K562 (cell line): ENCODE measurements around the gene CTSZ. TPM values are rescaled to one million over a fixed set of nuclear protein-coding genes. Genes with fewer than 3 reads are reported as not detected.

Experiments
- BMI1 ChIP-seq: fragments of 150-350 bp; IDR thresholded peaks from 2 replicates; pipeline ENCODE4 v1.6.1; 2014; ENCODE audit warnings: low read length
- BRD4 ChIP-seq: fragments of 200-600 bp; sonication (generic); IDR thresholded peaks from 2 replicates; pipeline ENCODE4 v1.6.1; 2017; ENCODE audit warnings: inconsistent platforms
- L3MBTL2 ChIP-seq: fragments of 450-650 bp; IDR thresholded peaks from 2 replicates; pipeline ENCODE4 v1.6.1; 2016; ENCODE audit warnings: mild to moderate bottlenecking, moderate library complexity
- MTA3 ChIP-seq: fragments of 450-650 bp; formaldehyde crosslinking; IDR thresholded peaks from 2 replicates; pipeline ENCODE4 v1.6.1; 2017; ENCODE audit warnings: mild to moderate bottlenecking, borderline replicate concordance
- NR1H2 ChIP-seq: sonication (generic); formaldehyde crosslinking; IDR thresholded peaks from 2 replicates; pipeline ENCODE4 v1.4.0; 2020; ENCODE audit warnings: mild to moderate bottlenecking, missing genetic modification reagents
- POLR3A ChIP-seq: IDR thresholded peaks from 2 replicates; pipeline ENCODE4 v1.6.1; 2011; ENCODE audit warnings: borderline replicate concordance, mild to moderate bottlenecking, moderate library complexity; ENCODE audit not compliant: insufficient read length, insufficient read depth; ENCODE audit errors: extremely low read depth
- POU5F1 ChIP-seq: fragments of 150-350 bp; IDR thresholded peaks from 2 replicates; pipeline ENCODE4 v1.6.1; 2014; ENCODE audit warnings: borderline replicate concordance, low read length, low read depth, mild to moderate bottlenecking; ENCODE audit not compliant: partially characterized antibody
- RBFOX2 ChIP-seq: fragments of 200-400 bp; formaldehyde crosslinking; IDR thresholded peaks from 2 replicates; pipeline ENCODE4 v1.6.1; 2017; ENCODE audit warnings: low read depth, mild to moderate bottlenecking, low read length, moderate library complexity
- SMAD1 ChIP-seq: fragments of 150-350 bp; IDR thresholded peaks from 2 replicates; pipeline ENCODE4 v1.6.1; 2014; ENCODE audit warnings: low read length, low read depth; ENCODE audit not compliant: partially characterized antibody
- SMAD3 ChIP-seq: fragments of 450-650 bp; formaldehyde crosslinking; conservative IDR thresholded peaks from 2 replicates; pipeline ENCODE4 v1.4.0; 2020; ENCODE audit warnings: mild to moderate bottlenecking
- SMARCC2 ChIP-seq: fragments of 450-650 bp; IDR thresholded peaks from 2 replicates; pipeline ENCODE4 v1.6.1; 2017; ENCODE audit warnings: antibody characterized with exemption, moderate library complexity, mild to moderate bottlenecking, low read depth
- TRIM24 ChIP-seq, 2 experiments: fragments of 450-650 bp; IDR thresholded peaks; 2 replicates each; pipeline ENCODE4 v1.6.1; 2016
- ZBED1 ChIP-seq: IDR thresholded peaks from 2 replicates; pipeline ENCODE4 v1.6.1; 2014
- ZFP1 ChIP-seq: fragments of 450-650 bp; formaldehyde crosslinking; IDR thresholded peaks from 2 replicates; pipeline ENCODE4 v1.4.0; 2020; ENCODE audit warnings: mild to moderate bottlenecking, mixed read lengths
- ZNF217 ChIP-seq: sonication (generic); formaldehyde crosslinking; IDR thresholded peaks from 2 replicates; pipeline ENCODE4 v1.8.0; 2022; ENCODE audit warnings: mild to moderate bottlenecking, missing genetic modification reagents
- polyA plus RNA-seq, 8 experiments: library from polyadenylated mRNA; depleted of rRNA in 4 of 8; stranded (reverse) in 5 of 8; unstranded in 3 of 8; fragments of >200 nt; fragmentation: Nextera tagmentation in 2 of 8; fragmentation: Illumina TruSeq in 1 of 8; extraction: Ambion mirVana in 2 of 8; extraction: Trizol in 1 of 8; gene quantifications; 2 replicates each; pipeline versions ENCODE4 v1.2.1 to v1.2.3, GENCODE V29; 2011 to 2014; ENCODE audit warnings: inconsistent platforms in 1 of 8, missing spikeins in 1 of 8
- total RNA-seq, 7 experiments: library from RNA; depleted of rRNA in 6 of 7; stranded (reverse); fragments of >200 nt in 6 of 7; fragmentation: Illumina TruSeq in 2 of 7; extraction: Trizol in 2 of 7; gene quantifications; 2 replicates each; pipeline versions ENCODE4 v1.2.1 to v1.2.3, GENCODE V29; 2011 to 2021; ENCODE audit warnings: low replicate concordance in 1 of 7
- TF ChIP-seq, protein P1 (sequence below), 2 experiments: IDR thresholded peaks; 2 replicates each; pipeline ENCODE4 v1.6.1; 2011; ENCODE audit warnings: borderline replicate concordance in 1 of 2, control low read depth in 1 of 2, low read depth in 1 of 2, low read length in 1 of 2, mild to moderate bottlenecking in 1 of 2, mixed read lengths in 1 of 2, moderate library complexity in 1 of 2; ENCODE audit not compliant: insufficient read depth in 1 of 2, insufficient read length in 1 of 2, poor library complexity in 1 of 2, severe bottlenecking in 1 of 2; ENCODE audit errors: extremely low read depth in 1 of 2
- TF ChIP-seq, protein P2 (sequence below): fragments of 250-450 bp; sonication (Bioruptor Pico); IDR thresholded peaks from 2 replicates; pipeline ENCODE4 v1.5.0; 2020; ENCODE audit warnings: mild to moderate bottlenecking
- TF ChIP-seq, protein P3 (sequence below): fragments of 200-800 bp; sonication (Bioruptor generic); IDR thresholded peaks from 2 replicates; pipeline ENCODE4 v1.6.1; 2017; ENCODE audit warnings: missing genetic modification characterization, missing compliant biosample characterization
- TF ChIP-seq, protein P4 (sequence below): fragments of 250-450 bp; sonication (Bioruptor Pico); IDR thresholded peaks from 2 replicates; pipeline ENCODE4 v1.4.0; 2020; ENCODE audit warnings: mild to moderate bottlenecking, moderate library complexity, borderline replicate concordance
- TF ChIP-seq, protein P5 (sequence below), 2 experiments: fragments of 250-450 bp in 1 of 2; fragments of 450-650 bp in 1 of 2; sonication (Bioruptor Pico) in 1 of 2; IDR thresholded peaks; 2 replicates each; pipeline versions ENCODE4 v1.6.1 to v1.8.0; 2016 to 2021; ENCODE audit warnings: mild to moderate bottlenecking in 2 of 2, moderate library complexity in 2 of 2, missing compliant biosample characterization in 1 of 2, missing genetic modification characterization in 1 of 2

The CTSZ gene
- total and polyA plus RNA-seq, 9 of the 15 experiments (the other 6 are each of a cell fraction or from before 2014, with no cell fraction given), result 1.6 to 143 (median 82.8) TPM

DNA sequence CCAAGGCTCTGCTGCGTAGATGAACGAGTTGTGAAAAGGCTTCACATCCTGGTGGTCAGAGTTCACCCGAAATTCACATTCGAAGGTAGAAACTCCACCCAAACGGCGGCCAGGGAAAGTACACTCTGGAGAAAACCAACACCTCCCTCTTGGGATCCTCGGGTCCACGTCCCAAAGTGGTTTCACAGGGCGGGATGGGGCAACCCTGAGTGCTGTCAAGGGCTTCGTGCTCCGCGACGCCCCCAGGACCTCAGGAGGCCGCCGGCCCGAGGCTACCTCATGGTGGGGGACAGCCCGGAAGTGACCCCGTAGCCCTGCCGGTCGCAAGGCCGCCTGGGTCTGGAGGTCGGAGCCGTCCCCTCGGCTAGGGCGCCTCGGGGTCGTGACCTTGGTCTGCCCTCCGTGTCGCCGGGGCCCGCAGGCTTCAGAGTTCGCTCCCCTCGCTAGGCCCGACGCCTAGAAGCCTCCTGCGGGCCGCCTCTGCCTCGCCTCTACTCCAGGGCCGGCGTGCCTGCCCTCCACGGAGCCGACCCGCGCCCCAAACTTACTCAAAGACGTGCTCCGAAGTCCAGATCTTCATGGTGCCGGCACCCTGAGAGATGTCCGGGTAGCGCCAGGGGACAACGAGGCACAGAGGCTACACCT lies 35.2 kb upstream of the CTSZ start, which contains the start of gene PRELID3B (continued):
- TF ChIP-seq, protein P1, sequence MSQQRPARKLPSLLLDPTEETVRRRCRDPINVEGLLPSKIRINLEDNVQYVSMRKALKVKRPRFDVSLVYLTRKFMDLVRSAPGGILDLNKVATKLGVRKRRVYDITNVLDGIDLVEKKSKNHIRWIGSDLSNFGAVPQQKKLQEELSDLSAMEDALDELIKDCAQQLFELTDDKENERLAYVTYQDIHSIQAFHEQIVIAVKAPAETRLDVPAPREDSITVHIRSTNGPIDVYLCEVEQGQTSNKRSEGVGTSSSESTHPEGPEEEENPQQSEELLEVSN (IDR thresholded peaks at IDR 0.05; ENCODE audit: borderline replicate concordance in 1 of 2, extremely low read depth in 1 of 2, insufficient read depth in 1 of 2, insufficient read length in 1 of 2, low read depth in 1 of 2, low read length in 1 of 2, poor library complexity in 1 of 2, severe bottlenecking in 1 of 2), result peak; percentile 82 to 84
- TF ChIP-seq, protein P2, sequence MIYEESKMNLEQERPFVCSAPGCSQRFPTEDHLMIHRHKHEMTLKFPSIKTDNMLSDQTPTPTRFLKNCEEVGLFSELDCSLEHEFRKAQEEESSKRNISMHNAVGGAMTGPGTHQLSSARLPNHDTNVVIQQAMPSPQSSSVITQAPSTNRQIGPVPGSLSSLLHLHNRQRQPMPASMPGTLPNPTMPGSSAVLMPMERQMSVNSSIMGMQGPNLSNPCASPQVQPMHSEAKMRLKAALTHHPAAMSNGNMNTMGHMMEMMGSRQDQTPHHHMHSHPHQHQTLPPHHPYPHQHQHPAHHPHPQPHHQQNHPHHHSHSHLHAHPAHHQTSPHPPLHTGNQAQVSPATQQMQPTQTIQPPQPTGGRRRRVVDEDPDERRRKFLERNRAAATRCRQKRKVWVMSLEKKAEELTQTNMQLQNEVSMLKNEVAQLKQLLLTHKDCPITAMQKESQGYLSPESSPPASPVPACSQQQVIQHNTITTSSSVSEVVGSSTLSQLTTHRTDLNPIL (CRISPR knock-in tag), result no peak
- TF ChIP-seq BRD4 (peak; percentile 48; the same call in 1 of the 2 replicates), SMAD3 (CRISPR knock-in tag) (no peak), RBFOX2 (peak; percentile 80), TRIM24 (IDR thresholded peaks at IDR 0.05) (peak; percentile 72 to 89; a peak in 3 of 4 replicates), SMARCC2 (no peak), L3MBTL2 (peak; percentile 92), SMAD1 (no peak), ZNF217 (CRISPR knock-in tag) (peak; percentile 83; the same call in 1 of the 2 replicates), ZBED1 (no peak), BMI1 (no peak), MTA3 (no peak; the same call in 1 of the 2 replicates), ZFP1 (CRISPR knock-in tag) (no peak), POU5F1 (no peak), NR1H2 (CRISPR knock-in tag) (0 out of 2 replicates have a peak, but pooled peaks have one; percentile 65), POLR3A (no peak)
- TF ChIP-seq, protein P3, sequence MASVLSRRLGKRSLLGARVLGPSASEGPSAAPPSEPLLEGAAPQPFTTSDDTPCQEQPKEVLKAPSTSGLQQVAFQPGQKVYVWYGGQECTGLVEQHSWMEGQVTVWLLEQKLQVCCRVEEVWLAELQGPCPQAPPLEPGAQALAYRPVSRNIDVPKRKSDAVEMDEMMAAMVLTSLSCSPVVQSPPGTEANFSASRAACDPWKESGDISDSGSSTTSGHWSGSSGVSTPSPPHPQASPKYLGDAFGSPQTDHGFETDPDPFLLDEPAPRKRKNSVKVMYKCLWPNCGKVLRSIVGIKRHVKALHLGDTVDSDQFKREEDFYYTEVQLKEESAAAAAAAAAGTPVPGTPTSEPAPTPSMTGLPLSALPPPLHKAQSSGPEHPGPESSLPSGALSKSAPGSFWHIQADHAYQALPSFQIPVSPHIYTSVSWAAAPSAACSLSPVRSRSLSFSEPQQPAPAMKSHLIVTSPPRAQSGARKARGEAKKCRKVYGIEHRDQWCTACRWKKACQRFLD (CRISPR knock-in tag), result 0 out of 2 replicates have a peak, but pooled peaks have one; percentile 4
- TF ChIP-seq, protein P4, sequence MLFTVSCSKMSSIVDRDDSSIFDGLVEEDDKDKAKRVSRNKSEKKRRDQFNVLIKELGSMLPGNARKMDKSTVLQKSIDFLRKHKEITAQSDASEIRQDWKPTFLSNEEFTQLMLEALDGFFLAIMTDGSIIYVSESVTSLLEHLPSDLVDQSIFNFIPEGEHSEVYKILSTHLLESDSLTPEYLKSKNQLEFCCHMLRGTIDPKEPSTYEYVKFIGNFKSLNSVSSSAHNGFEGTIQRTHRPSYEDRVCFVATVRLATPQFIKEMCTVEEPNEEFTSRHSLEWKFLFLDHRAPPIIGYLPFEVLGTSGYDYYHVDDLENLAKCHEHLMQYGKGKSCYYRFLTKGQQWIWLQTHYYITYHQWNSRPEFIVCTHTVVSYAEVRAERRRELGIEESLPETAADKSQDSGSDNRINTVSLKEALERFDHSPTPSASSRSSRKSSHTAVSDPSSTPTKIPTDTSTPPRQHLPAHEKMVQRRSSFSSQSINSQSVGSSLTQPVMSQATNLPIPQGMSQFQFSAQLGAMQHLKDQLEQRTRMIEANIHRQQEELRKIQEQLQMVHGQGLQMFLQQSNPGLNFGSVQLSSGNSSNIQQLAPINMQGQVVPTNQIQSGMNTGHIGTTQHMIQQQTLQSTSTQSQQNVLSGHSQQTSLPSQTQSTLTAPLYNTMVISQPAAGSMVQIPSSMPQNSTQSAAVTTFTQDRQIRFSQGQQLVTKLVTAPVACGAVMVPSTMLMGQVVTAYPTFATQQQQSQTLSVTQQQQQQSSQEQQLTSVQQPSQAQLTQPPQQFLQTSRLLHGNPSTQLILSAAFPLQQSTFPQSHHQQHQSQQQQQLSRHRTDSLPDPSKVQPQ, result no peak
- TF ChIP-seq, protein P5, sequence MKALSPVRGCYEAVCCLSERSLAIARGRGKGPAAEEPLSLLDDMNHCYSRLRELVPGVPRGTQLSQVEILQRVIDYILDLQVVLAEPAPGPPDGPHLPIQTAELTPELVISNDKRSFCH (CRISPR knock-in tag; IDR thresholded peaks at IDR 0.05), result no peak
- TF ChIP-seq, protein P5 (tag; IDR thresholded peaks at IDR 0.05), result peak; percentile 52; the same call in 1 of the 2 replicates
